ENCODE measurements around the gene OOSP1.
"Not testable (repeated sequence)": the region's sequence is repeated elsewhere in the genome, so short reads cannot be mapped to it uniquely, and the experiment has no call there.

OOSP1 gene

GRCh38 chr11:59938132-59938531 is at the start of gene OOSP1:
OOSP1 (plus strand) TSS chr11:59938432; CDS start chr11:59938455, 23 bp downstream.
- DNase-seq, result no peak

DNA sequence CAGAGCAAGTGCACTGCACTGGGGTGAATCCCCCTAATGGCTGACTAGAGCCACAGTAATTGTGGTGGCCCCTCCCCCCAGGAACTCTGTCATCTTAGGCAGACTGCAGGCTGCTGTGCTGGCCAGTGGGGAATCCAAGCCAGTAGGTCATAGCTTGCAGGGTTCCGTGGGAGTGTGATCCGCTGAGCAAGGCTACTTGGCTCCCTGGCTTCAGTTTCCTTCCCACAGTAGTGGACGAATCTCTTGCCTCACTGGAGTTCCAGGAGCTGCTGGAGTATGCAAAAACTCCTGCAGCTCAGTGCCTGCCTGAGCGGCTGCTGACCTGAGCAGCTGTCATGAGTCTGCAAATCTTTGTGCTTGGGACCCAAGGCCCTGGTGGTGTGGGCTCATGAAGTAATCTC is 46.5 kb upstream of the OOSP1 start:
- no peak for DNase-seq

GRCh38 chr11:59894616-59895015 is 43.6 kb upstream of the OOSP1 start:
- no peak for DNase-seq

DNA sequence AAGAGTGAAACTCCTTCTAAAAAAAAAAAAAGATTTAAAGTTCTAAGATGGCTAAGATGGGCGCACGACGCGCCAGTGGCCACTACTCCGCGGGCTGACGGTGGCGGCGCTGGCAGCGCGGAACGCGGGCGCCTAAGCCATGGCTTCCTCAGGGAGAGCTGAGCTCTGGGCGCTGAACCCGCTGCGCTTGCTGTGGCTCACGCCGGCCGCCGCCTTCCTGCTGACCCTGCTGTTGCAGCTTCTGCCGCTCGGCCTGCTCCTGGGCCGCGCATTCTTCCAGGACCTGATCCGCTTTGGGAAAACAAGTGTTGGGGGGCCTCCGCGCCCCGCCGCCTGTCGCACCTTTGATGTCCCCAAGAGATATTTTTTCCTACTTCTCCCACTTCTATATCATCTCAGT is 40.2 kb upstream of the OOSP1 start:
- no peak for DNase-seq

GRCh38 chr11:59898650-59899049 is 39.6 kb upstream of the OOSP1 start:
- DNase-seq, result no peak

- DNase-seq, result no peak
Observed at GRCh38 chr11:59899532-59899931, 38.7 kb upstream of the OOSP1 start.

DNA sequence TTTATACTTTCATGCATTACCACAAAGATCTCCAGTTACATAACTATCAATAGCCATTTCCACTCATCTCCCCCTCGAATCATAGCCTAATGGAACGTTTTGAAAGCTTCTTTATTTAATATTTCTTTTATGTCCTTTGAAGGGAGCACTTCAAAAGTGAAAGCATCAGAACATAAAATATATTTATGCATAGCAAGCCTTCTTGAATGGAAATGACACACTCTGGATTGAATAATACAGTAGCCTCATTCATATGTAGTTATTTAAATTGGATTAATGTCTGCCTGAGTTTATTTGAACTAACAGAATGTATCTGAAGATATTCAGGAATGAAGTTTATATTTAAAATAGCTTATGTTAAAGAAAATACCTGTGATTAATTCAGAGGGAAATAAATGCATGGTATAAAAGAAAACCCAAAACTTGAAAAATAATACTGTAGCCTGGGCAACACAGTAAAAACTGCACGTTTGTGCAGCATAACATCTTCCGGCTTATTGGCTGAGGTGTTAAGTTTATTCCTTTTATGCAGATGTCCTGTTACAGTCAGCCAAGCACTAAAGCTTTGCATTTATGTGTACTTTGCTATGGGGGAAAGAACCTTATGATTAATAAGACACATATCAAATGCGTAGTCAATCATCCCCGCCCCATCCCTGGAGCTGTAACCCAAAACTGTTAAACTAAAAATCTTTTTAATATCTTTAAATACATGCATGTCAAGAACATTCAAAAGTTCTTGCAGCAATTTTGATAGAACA is 37.7 kb upstream of the OOSP1 start:
- DNase-seq, result no peak

GRCh38 chr11:59901306-59901705 is 36.9 kb upstream of the OOSP1 start:
- no peak for DNase-seq

DNA sequence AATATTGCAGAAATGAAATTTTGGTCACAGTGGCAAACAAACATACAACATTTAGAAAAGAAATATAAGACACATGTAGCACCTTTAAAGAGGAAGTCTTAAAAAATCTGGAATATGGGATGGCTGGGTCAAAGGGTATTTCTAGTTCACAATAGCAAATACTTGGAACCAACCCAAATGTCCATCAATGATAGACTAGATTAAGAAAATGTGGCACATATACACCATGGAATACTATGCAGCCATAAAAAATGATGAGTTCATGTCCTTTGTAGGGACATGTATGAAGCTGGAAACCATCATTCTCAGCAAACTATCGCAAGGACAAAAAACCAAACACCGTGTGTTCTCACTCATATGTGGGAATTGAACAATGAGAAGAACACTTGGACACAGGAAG is 34.7 kb upstream of the OOSP1 start:
- not testable (repeated sequence) for DNase-seq

GRCh38 chr11:59918480-59918879 is 19.8 kb upstream of the OOSP1 start:
- DNase-seq, result no peak

DNA sequence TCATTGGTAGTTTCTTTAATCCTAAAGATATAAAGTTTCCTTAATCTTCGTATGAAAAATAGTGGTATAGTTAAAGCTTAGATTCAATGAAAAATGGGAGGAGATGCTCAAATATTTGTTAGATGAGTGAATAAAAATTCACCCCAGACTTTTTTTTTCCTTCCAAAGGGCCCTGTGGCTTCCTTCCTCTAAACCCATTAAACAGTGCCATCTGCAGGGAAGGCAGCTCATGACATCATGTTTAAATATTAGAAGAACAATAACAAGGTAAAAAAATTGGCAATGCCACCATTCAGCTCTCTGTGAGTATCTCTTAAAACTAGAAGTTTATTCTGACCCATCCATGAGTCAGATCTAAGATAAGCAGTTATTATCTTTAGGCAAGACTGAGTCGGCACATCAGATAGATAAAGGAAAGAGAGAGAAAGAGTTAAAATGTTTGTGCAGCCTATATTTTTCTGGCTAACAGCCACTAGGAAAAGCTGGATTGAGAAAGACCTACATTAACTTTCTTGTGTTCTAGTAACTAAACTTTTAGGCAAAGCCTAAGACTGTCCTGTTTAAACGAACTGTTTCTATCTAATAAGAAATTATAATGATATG is 19.1 kb upstream of the OOSP1 start:
- no peak for DNase-seq

GRCh38 chr11:59923813-59924212 is 14.4 kb upstream of the OOSP1 start:
- no peak for DNase-seq

- DNase-seq, result no peak
Observed at GRCh38 chr11:59931688-59932087, 6.5 kb upstream of the OOSP1 start.

DNA sequence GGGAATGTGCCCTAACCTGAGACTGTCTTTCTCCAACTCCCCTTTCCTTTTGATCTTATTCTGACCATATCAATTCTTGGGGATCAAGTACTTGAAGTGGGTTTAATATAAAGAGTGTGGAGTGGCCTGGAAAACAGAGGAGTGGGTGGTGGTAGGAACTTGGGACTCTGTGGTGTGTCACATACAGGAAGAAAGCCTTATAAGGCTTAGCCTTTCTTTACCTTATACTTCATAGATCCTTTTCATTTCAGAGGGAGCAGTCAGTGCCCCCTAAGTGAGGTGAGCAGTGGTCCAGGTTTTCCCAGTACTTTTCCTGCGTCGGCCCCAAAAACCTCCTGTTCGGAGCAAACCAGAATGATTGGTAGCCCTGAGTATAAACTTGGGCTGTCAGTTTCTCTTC is 486 bp downstream of the OOSP1 start:
- no peak for DNase-seq

GRCh38 chr11:59939482-59939881 is 1.2 kb downstream of the OOSP1 start:
- DNase-seq, result no peak

GRCh38 chr11:59941091-59941490 is 2.9 kb downstream of the OOSP1 start:
- no peak for DNase-seq

DNA sequence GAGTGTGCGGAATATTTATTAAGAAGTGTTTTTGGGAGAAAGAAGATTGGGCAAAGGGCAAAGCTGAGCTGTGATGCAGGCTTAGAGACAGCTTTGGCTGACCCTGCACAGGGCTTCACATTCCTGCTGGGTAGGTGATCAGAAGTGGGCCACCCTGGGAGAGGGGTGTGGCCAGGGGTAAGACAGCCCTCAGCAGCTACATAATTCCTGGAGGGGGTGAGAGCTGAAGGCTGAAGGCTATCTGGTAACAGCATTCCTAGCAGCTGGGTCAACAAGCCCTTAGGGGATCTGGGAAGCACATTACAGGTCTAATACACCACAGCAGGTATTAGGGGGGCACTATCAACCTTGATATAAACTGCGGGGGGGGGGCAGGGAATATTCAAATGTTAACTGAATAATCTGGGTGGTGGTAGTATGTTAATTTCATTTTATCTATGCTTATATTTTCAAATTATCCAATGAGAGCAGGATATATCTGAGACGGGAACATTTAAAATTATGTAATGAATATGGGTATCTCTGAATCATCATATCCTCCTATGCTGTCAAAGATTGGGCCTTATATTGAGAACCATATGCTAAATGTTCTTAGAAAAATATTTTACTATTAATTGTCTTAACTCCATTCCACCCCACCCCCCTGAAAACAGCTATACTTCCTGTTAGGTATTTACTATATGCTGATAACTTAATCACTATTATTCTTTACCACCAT is 5.9 kb downstream of the OOSP1 start:
- no peak for DNase-seq

DNA sequence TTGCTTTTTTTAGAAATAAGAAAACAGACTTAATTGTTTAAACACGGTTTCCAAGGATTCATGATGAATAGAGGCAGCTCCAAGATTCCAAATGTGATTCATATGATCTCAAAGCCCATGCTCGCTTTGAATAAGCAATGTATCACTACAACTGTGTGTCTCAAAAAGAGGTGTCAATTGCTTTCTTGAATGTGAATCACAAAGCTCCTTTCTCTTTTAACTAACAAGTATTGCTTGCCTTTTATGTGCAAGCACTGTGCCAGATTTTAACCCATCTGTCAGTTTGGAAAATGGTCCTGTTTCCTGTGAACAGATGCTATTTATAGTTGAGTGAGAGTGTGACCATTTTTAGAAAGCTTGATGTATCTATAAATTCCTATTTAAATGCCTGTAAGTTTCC is 6.5 kb downstream of the OOSP1 start:
- DNase-seq, result no peak

GRCh38 chr11:59953463-59954218 is 15.4 kb downstream of the OOSP1 start:
- DNase-seq, result no peak

DNA sequence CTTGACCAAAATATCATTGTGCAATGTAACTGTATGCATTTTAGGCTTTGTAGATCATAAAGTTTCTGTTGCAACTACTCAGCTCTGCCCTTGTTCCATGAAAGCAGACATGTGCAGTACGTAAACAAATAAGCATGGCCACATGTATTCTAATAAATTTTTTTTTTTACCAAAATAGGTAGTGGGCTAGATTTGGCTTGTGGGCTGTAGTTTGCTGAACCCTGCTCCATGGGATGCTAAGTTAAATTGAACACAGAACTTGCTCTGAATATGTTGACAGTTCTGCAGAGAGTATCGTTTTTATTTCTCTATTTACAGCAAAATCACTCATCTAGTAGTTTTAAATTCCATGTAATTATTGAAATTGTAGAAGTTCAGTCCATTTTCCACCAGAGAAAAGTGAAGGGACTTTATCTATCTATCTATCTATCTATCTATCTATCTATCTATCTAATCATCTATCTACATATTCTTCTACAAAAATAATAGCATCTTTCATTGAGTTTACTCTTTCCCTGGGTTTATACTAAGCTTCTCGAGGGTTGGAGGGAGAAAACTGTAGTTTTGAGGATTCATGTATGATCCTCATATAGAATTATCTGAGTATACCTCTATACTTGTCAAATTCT is 16.1 kb downstream of the OOSP1 start:
- no peak for DNase-seq

DNA sequence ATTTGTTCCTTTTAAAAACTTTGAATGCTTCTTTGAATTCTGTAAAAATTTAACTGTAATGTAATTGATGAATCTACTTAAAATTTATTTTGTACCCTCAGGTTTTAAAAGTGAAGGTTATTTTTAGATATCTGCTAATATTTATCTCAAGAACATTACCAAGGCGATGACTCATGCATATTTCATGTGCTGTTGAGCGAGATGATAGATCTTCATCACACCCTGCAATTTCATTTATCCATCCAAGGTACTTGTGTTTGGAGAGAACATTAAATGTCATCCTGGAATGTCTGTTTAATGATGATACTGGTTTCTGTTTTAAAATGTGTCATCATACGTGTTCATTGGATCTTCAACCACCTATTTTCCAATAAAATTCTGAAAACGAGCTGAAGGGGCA is 18.9 kb downstream of the OOSP1 start:
- DNase-seq, result no peak

DNA sequence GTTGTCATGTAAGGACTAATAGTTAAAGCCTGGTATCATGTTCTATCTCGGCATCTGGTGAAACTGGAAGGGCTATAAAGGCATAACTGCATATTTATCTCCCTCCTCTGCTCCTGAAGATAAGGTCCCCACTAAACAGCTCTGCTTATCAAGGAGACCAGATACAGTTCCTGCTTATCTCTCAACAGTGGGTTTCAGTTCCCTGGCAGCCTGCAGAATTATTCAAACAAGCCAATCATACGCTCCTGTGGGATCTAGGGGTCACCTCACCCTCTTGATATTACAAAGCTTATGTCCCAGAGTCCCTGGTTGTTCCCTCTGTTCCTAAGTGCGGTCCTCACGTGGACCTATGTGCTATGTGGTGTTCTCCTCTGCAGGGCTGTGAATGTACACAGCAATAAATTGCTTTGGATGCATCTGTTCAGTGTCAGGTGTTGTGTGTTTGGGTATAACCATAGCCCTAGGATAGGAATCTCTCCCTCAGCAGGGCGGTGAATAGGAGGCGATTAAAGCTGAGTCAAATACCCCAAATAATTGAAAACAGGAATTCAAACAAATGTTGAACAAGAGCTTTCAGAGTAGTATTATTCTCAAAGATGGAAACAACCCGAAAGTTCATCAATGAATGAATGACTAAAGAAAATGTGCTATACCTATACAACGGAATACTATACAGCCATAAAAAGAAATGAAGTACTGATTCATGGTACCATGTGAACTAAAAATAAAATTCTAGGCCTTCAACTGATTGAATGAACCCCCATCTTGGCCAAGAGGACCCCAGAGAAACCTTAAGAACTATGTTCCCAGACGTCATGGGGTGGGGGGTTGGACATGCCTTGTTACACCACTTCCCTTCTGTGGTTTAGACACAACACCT is 22.5 kb downstream of the OOSP1 start:
- DNase-seq, result no peak

Measured in activated naive CD4-positive, alpha-beta T cell treated with Interleukin-2 at 50 U/mL for 16 hours (primary cell).